HG03439 (cell line): ENCODE results near the gene TEDC1.

Source experiments
- ATAC-seq: cut with Tn5 transposase; IDR thresholded peaks from one replicate; pipeline ENCODE4 v1.9.1; 2021; ENCODE audit warnings: mild to moderate bottlenecking, moderate library complexity; ENCODE audit not compliant: unreplicated experiment

TEDC1 gene

DNA sequence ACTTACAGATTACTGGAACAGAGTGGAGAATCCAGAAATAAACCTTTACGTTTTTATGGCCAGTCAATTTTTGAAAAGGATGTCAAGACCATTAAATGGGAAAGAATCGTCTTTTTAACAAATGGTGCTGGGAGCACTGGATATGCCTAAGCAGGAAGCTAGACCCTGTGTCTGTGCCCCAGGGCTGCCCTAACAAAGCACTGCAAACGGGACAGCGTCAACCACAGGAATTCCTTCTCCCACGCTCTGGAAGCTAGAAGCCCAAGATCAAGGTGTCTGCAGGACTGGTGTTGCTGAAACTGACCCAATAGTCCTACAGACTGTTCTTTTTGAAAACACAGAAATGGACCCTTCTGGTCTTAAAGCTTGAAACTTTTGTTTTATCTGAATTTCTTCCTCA lies 26.1 kb downstream of the TEDC1 start:
- ATAC-seq: no peak

GRCh38 chr14:105519946-105520698 lies 29.1 kb downstream of the TEDC1 start:
- no peak for ATAC-seq

- no peak for ATAC-seq
Observed at GRCh38 chr14:105525326-105525725, 34.3 kb downstream of the TEDC1 start.

- ATAC-seq: no peak
Observed at GRCh38 chr14:105525861-105526775, 35.1 kb downstream of the TEDC1 start, which contains the start of gene TMEM121. Gene TMEM121 (plus strand): TSS chr14:105526583. CDS start chr14:105528835, 2,252 bp downstream.

- ATAC-seq: no peak
Observed at GRCh38 chr14:105526776-105527380, 35.8 kb downstream of the TEDC1 start.

DNA sequence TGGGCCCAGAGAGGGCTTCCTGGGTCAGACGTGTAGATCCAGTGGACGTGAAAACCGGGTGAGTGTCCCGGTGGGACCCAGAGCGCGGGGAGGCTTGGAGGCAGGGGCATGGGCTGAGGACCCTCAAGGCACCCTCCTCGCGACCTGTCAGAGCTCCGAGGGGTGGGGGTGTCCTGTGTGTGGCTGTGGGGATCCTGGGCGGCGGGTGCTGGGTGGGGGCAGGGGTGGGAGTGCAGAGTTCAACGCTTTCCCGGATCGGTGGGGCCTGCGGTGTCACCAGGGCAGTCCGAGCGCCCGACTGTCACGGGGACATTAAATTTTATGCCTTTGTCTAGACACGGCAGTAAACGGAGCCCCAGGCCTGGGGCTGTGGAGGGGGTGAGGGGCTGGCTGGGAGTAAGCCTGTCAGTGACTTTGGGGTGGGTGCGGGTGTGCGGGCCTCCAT lies 36.4 kb downstream of the TEDC1 start:
- no peak for ATAC-seq

GRCh38 chr14:105527826-105528585 lies 37.0 kb downstream of the TEDC1 start:
- ATAC-seq: no peak

GRCh38 chr14:105528586-105529318 lies 37.7 kb downstream of the TEDC1 start:
- ATAC-seq: no peak

- no peak for ATAC-seq
Observed at GRCh38 chr14:105529319-105529568, 38.2 kb downstream of the TEDC1 start.

- no peak for ATAC-seq
Observed at GRCh38 chr14:105529569-105530284, 38.7 kb downstream of the TEDC1 start.

DNA sequence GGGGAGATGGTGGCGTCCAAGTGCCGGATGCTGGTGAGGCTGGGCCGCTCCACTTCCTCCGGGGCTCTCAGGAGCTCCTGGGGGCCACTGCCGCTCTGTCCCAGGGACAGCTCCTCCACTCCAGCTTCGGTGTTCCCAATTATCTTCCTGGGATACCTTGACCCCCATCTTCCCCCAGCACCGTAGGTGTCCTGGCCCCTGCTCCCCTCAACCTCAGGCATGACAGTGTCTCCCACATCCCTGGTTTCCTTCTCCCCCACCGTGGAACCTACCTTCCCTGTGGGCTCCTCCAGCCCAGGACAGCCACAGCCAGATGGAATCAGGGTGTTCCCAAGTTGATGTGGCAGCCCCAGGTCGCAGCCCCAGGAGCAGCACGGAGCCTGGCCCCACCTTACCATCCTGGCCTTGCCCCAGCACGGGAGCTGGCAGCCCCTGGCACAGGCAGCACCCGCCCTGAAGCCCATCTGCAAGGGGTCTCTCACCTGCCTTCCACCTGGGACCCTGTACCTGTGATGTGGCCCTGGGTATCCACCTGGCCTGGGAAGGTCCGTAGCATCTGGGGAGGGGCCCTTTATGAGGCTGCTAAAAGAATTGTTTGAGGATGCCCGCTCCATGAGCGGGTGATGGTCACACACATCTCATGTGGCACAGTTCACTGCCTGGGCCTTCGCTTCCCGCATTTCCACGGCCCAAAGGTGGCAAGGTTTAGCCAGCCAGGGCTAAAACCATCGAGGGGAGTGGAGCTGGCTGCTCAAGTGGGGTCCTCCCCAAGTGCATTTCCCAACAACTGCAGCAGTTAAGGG lies 39.4 kb downstream of the TEDC1 start:
- ATAC-seq: no peak

GRCh38 chr14:105531088-105531893 lies 40.2 kb downstream of the TEDC1 start:
- ATAC-seq: no peak

- ATAC-seq: no peak
Observed at GRCh38 chr14:105531894-105532623, 41.0 kb downstream of the TEDC1 start.

GRCh38 chr14:105532735-105533141 lies 41.7 kb downstream of the TEDC1 start:
- ATAC-seq: no peak

DNA sequence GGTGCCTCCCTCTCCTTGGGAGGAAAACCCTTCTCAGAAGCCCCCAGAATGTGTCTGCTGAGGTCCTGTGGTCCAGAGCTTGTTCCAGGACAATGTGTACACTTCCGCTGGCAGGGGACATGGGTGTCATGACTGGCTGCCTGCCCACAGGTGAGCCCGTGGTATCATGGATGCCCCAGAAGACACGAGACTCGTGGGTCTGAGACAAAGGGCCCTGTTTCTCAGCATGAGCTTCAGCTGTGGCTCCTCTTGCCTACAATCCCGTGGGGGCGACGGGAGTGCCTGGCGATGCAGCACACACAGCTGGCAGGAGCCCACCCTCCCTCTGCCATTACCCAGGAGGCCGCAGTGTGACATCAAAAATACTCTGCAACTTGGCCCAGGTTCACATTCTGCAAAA lies 42.3 kb downstream of the TEDC1 start:
- ATAC-seq: no peak

DNA sequence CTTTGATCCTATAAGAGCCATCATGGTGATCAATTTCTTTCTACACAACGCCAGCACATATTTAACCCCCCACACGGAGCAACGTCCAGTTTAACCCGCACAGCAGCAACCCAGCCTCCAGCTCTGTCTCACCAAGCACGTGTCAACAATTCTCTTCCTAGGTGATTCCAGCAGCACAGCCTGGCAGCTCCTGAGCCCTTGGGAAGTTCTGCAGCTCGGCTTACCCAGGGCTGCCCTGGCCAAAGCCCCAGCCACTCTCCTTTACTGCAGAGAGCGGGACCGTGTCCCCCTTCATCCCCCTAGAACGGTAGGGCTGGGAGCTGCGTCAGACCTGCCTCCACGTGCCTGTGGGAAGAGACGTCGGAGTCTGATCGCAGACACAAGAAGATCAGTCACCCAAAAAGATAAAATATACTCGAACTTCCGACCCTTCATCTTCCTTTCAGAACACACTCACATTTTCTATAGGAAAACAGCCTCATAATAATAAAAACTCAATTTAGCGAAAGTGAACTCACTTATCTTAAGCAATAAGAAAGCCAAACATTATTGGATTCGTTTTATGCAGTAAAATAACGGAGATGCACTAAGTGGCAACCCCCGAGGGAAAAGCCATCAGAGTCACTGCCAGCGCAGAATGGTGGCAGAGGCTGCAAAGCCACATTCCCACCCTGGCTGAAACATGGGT lies 42.9 kb downstream of the TEDC1 start:
- no peak for ATAC-seq

GRCh38 chr14:105534586-105534985 lies 43.5 kb downstream of the TEDC1 start:
- no peak for ATAC-seq
